Sigmoid colon (tissue), 7 donors: Measurements from ENCODE around the gene COMMD7. TPM values are rescaled to one million over a fixed set of nuclear protein-coding genes. Genes with fewer than 3 reads are reported as not detected.
A peak's percentile ranks its signal among the peaks of the same experiment; 100 is the strongest.

Experiments used
- DNase-seq: peaks from one replicate; pipeline ENCODE4 v3.0.0-alpha.2; 2019
- H3K27ac ChIP-seq, 4 donors: fragments of 200-600 bp; sonication (generic); one replicate each; pipeline ENCODE4 v1.5.1; 2016 to 2019; ENCODE audit warnings: mild to moderate bottlenecking in 1 of 4
- H3K27me3 ChIP-seq, 3 donors: fragments of 200-600 bp; sonication (generic); one replicate each; pipeline ENCODE4 v1.5.1; 2019; ENCODE audit warnings: mild to moderate bottlenecking in 1 of 3
- H3K36me3 ChIP-seq, 4 donors: fragments of 200-600 bp; sonication (generic); one replicate each; pipeline ENCODE4 v1.5.1; 2016 to 2019
- H3K4me1 ChIP-seq, 4 donors: fragments of 200-600 bp; sonication (generic); one replicate each; pipeline ENCODE4 v1.5.1; 2017 to 2019
- H3K4me3 ChIP-seq, 4 donors: fragments of 200-600 bp; sonication (generic); one replicate each; pipeline ENCODE4 v1.5.1; 2017 to 2019; ENCODE audit warnings: mild to moderate bottlenecking in 2 of 4, moderate library complexity in 1 of 4
- H3K9me3 ChIP-seq, 4 donors: fragments of 200-600 bp in 3 of 4; sonication (generic) in 3 of 4; one replicate each; pipeline versions ENCODE4 v1.5.1 to v1.6.1; 2013 to 2019
- CTCF ChIP-seq, 4 experiments: fragments of 450-650 bp in 3 of 4; fragments of 200-600 bp in 1 of 4; IDR thresholded peaks; one replicate each; pipeline ENCODE4 v1.5.1; 2016 to 2019; ENCODE audit warnings: antibody characterized with exemption in 4 of 4, mild to moderate bottlenecking in 3 of 4, moderate library complexity in 2 of 4
- EP300 ChIP-seq, 4 donors: sonication (generic); formaldehyde crosslinking; IDR thresholded peaks; one replicate each; pipeline ENCODE4 v1.6.1; 2017; ENCODE audit warnings: antibody characterized with exemption in 4 of 4
- POLR2A ChIP-seq, 2 donors: fragments of 450-650 bp; IDR thresholded peaks; one replicate each; pipeline ENCODE4 v1.6.1; 2016; ENCODE audit warnings: antibody characterized with exemption in 2 of 2, mild to moderate bottlenecking in 2 of 2, moderate library complexity in 2 of 2
- POLR2AphosphoS5 ChIP-seq, 4 donors: sonication (generic); formaldehyde crosslinking; IDR thresholded peaks; one replicate each; pipeline ENCODE4 v1.6.1; 2017; ENCODE audit warnings: antibody characterized with exemption in 4 of 4
- WGBS, 2 donors: extraction: QIAGEN DNeasy Blood & Tissue Kit; methylation state at CpG; one replicate each; pipeline ENCODE4 v1.1.7; 2013; 5-methylcytosine and 5-hydroxymethylcytosine counted together
- intact Hi-C: fragments of 100-400 bp; cut with DNase I; formaldehyde crosslinking; loops from one replicate; pipeline ENCODE4 v1.15.1; 2023
- polyA plus RNA-seq, 3 donors: library from polyadenylated mRNA; stranded (reverse); fragments of 200-250 nt; gene quantifications; one replicate each; pipeline ENCODE4 v1.2.3, GENCODE V29; 2013
- total RNA-seq, 4 donors: library from RNA; depleted of rRNA; stranded (reverse); fragments of >200 nt; gene quantifications; one replicate each; pipeline ENCODE4 v1.1.0, GENCODE V29; 2016
- donor health status: healthy with polysubstance abuse.
- donor health status: Bipolar disorder and iron deficiency.
- donor health status: healthy.

COMMD7 gene
- total and polyA plus RNA-seq, 7 donors: 26.3 to 68.0 (median 45.1) TPM

- intact Hi-C loops: no loop called here
Measured at GRCh38 chr20:32685541-32686529, 57.4 kb downstream of the COMMD7 start.

GRCh38 chr20:32682508-32682987 is 60.7 kb downstream of the COMMD7 start:
- Histone ChIP-seq H3K4me3 (no peak overlapping the region), H3K36me3 (no peaks in the 10 kb centered on the region), H3K27me3 (no peaks in the 10 kb centered on the region), H3K27ac (no peak overlapping the region), H3K4me1 (peaks cover 0 to 7% (median 3%) of the 10 kb centered on the region in 4 donors), H3K9me3 (no peaks in the 10 kb centered on the region)
- no peak for DNase-seq
- no peak for TF ChIP-seq EP300 (IDR thresholded peaks at IDR 0.05)
- no peak for TF ChIP-seq POLR2AphosphoS5 (IDR thresholded peaks at IDR 0.05)
- no peak for TF ChIP-seq CTCF (IDR thresholded peaks at IDR 0.05)
- TF ChIP-seq POLR2A (IDR thresholded peaks at IDR 0.05): no peak
- intact Hi-C loops: no loop called here
- 89% methylated on average over 11 of the region's 11 CpGs for WGBS, 2 donors

More at GRCh38 chr20:32685541-32686529, 57.4 kb downstream of the COMMD7 start:
- peaks cover 0 to 3% (median 0%) of the 10 kb centered on the region in 4 donors for H3K36me3 ChIP-seq
- WGBS, 2 donors: 54 to 73% methylated on average over 17 of the region's 17 CpGs
- H3K9me3 ChIP-seq: no peaks in the 10 kb centered on the region
- no peak overlapping the region for H3K27ac ChIP-seq
- no peak for DNase-seq
- TF ChIP-seq POLR2A (IDR thresholded peaks at IDR 0.05) (no peak), POLR2AphosphoS5 (IDR thresholded peaks at IDR 0.05) (peak in 1 of 4 donors; percentile 38)
- peaks cover 0 to 6% (median 0%) of the 10 kb centered on the region in 4 donors for H3K4me1 ChIP-seq
- H3K27me3 ChIP-seq: no peaks in the 10 kb centered on the region
- no peak overlapping the region for H3K4me3 ChIP-seq

GRCh38 chr20:32681175-32682084 is 61.8 kb downstream of the COMMD7 start:
- WGBS, 2 donors: 46 to 66% methylated on average over 20 of the region's 20 CpGs
- DNase-seq: no peak
- H3K36me3 ChIP-seq: no peaks in the 10 kb centered on the region
- no peak for TF ChIP-seq CTCF (IDR thresholded peaks at IDR 0.05)
- no peak for TF ChIP-seq EP300 (IDR thresholded peaks at IDR 0.05)
- no peak for TF ChIP-seq POLR2AphosphoS5 (IDR thresholded peaks at IDR 0.05)
- no peak for TF ChIP-seq POLR2A (IDR thresholded peaks at IDR 0.05)
- no peaks in the 10 kb centered on the region for H3K27me3 ChIP-seq
- H3K9me3 ChIP-seq: no peaks in the 10 kb centered on the region
- no peak overlapping the region for H3K4me3 ChIP-seq
- peaks cover 0 to 7% (median 3%) of the 10 kb centered on the region in 4 donors for H3K4me1 ChIP-seq
- H3K27ac ChIP-seq: no peak overlapping the region
- intact Hi-C loops: no loop called here

- no peaks in the 10 kb centered on the region for H3K36me3 ChIP-seq
- H3K9me3 ChIP-seq: no peaks in the 10 kb centered on the region
- TF ChIP-seq POLR2A (IDR thresholded peaks at IDR 0.05) (no peak), EP300 (IDR thresholded peaks at IDR 0.05) (no peak), CTCF (IDR thresholded peaks at IDR 0.05) (no peak), POLR2AphosphoS5 (IDR thresholded peaks at IDR 0.05) (no peak)
- peaks cover 0 to 7% (median 1%) of the 10 kb centered on the region in 4 donors for H3K4me1 ChIP-seq
- WGBS, 2 donors: 95 to 97% methylated on average over 1 of the region's 1 CpG
- no peak overlapping the region for H3K27ac ChIP-seq
- DNase-seq: no peak
- intact Hi-C loops: no loop called here
- H3K4me3 ChIP-seq: no peak overlapping the region
- H3K27me3 ChIP-seq: no peaks in the 10 kb centered on the region
Measured at GRCh38 chr20:32680544-32681174, 62.6 kb downstream of the COMMD7 start.
